H1 (cell line): ENCODE results near the gene SLC7A6OS. TPM values are rescaled to one million over a fixed set of nuclear protein-coding genes. Genes with fewer than 3 reads are reported as not detected.

Experiments
- CTCF ChIA-PET: fragments of 300-600 bp; sonication (Branson Sonifier 250); formaldehyde crosslinking; loops from one replicate; lab custom pipeline; 2021; ENCODE audit not compliant: partially characterized antibody; lab: Charles Lee
- POLR2A ChIA-PET: fragments of 300-600 bp; sonication (Branson Sonifier 250); formaldehyde crosslinking; loops from one replicate; lab custom pipeline; 2021; ENCODE audit warnings: inconsistent platforms; ENCODE audit not compliant: partially characterized antibody; lab: Charles Lee
- DNase-seq, 2 experiments: peaks; one replicate each; pipeline versions ENCODE4 v3.0.0 to v3.0.0-alpha.2; 2010 to 2022; ENCODE audit warnings: low spot score in 2 of 2, low read depth in 1 of 2, mixed read lengths in 1 of 2
- FAIRE-seq: peaks from 2 replicates; lab custom pipeline; 2011; peaks lifted over from hg19 to GRCh38; lab: Jason Lieb, UNC
- H2AFZ ChIP-seq: 2 replicates; pipeline ENCODE4 v1.8.1; 2012; ENCODE audit warnings: low read length, inconsistent platforms
- H2AK5ac ChIP-seq: 2 replicates; pipeline ENCODE4 v1.6.1; 2013; ENCODE audit warnings: low read depth, low read length
- H2BK120ac ChIP-seq: replicated peaks from 2 replicates; pipeline ENCODE3; 2013; ENCODE audit warnings: low read depth, low read length, inconsistent platforms
- H2BK12ac ChIP-seq: 2 replicates; pipeline ENCODE4 v1.6.1; 2013; ENCODE audit warnings: low read depth, low read length
- H2BK15ac ChIP-seq: 2 replicates; pipeline ENCODE4 v1.6.1; 2013; ENCODE audit warnings: low read length
- H2BK20ac ChIP-seq: 2 replicates; pipeline ENCODE4 v1.6.1; 2013; ENCODE audit warnings: low read length
- H2BK5ac ChIP-seq: 2 replicates; pipeline ENCODE4 v1.6.1; 2013; ENCODE audit warnings: low read depth, low read length
- H3K14ac ChIP-seq: 2 replicates; pipeline ENCODE4 v1.6.1; 2013; ENCODE audit warnings: inconsistent platforms; ENCODE audit not compliant: insufficient read length
- H3K18ac ChIP-seq: 2 replicates; pipeline ENCODE4 v1.6.1; 2013; ENCODE audit warnings: low read length; ENCODE audit errors: extremely low read depth
- H3K23ac ChIP-seq: 2 replicates; pipeline ENCODE4 v1.6.1; 2013; ENCODE audit warnings: inconsistent platforms; ENCODE audit not compliant: insufficient read length
- H3K23me2 ChIP-seq: 2 replicates; pipeline ENCODE4 v1.6.1; 2013; ENCODE audit warnings: low read depth, low read length
- H3K27ac ChIP-seq: 2 replicates; pipeline ENCODE4 v1.6.1; 2011; ENCODE audit warnings: low read depth, low read length, inconsistent platforms
- H3K27me3 ChIP-seq, 4 experiments: replicated peaks in 1 of 4; 1 replicate in 1 of 4; 2 replicates in 3 of 4; pipeline versions ENCODE4 v1.6.1 to v1.8.1; 2011 to 2013; ENCODE audit warnings: low read length in 3 of 4, mild to moderate bottlenecking in 3 of 4, inconsistent platforms in 2 of 4, mixed read lengths in 2 of 4, moderate library complexity in 1 of 4; ENCODE audit not compliant: control insufficient read depth in 3 of 4, insufficient read depth in 3 of 4; ENCODE audit errors: extremely low read depth in 1 of 4
- H3K36me3 ChIP-seq, 4 experiments: 2 replicates each; pipeline versions ENCODE4 v1.6.1 to v1.8.1; 2011 to 2013; ENCODE audit warnings: mild to moderate bottlenecking in 4 of 4, low read length in 3 of 4, moderate library complexity in 2 of 4, control low read depth in 1 of 4, inconsistent platforms in 1 of 4; ENCODE audit not compliant: insufficient read depth in 4 of 4, control insufficient read depth in 2 of 4
- H3K4ac ChIP-seq: replicated peaks from 2 replicates; pipeline ENCODE3; 2013; ENCODE audit warnings: low read length, low read depth, mixed read lengths, inconsistent platforms; ENCODE audit not compliant: insufficient read length
- H3K4me1 ChIP-seq, 4 experiments: replicated peaks in 1 of 4; 1 replicate in 1 of 4; 2 replicates in 3 of 4; pipeline versions ENCODE4 v1.6.1 to v1.8.1; 2011 to 2013; ENCODE audit warnings: low read length in 3 of 4, inconsistent platforms in 2 of 4, mixed read lengths in 1 of 4; ENCODE audit not compliant: insufficient read depth in 4 of 4, control insufficient read depth in 3 of 4
- H3K4me2 ChIP-seq, 2 experiments: 2 replicates each; pipeline versions ENCODE4 v1.6.1 to v1.8.1; 2011 to 2013; ENCODE audit warnings: low read depth in 2 of 2, low read length in 2 of 2, control low read depth in 1 of 2, inconsistent platforms in 1 of 2, mild to moderate bottlenecking in 1 of 2; ENCODE audit not compliant: insufficient read depth in 1 of 2
- H3K4me3 ChIP-seq, 4 experiments: fragments of 200-600, 300-600 bp in 1 of 4; sonication (generic), shearing (Covaris generic), sonication (Bioruptor Twin) in 1 of 4; 2 replicates each; pipeline versions ENCODE4 v1.5.1 to v1.8.1; 2011 to 2016; ENCODE audit warnings: low read length in 4 of 4, low read depth in 3 of 4, control low read depth in 2 of 4, inconsistent platforms in 2 of 4, mild to moderate bottlenecking in 2 of 4, mixed read lengths in 1 of 4, moderate library complexity in 1 of 4; ENCODE audit not compliant: insufficient read depth in 2 of 4; ENCODE audit errors: extremely low read depth in 1 of 4
- H3K56ac ChIP-seq: replicated peaks from 2 replicates; pipeline ENCODE3; 2013; ENCODE audit warnings: low read depth, mild to moderate bottlenecking, mixed read lengths, low read length, inconsistent platforms; ENCODE audit not compliant: insufficient read length
- H3K79me1 ChIP-seq: 2 replicates; pipeline ENCODE4 v1.6.1; 2013; ENCODE audit warnings: low read depth, low read length, control low read depth
- H3K79me2 ChIP-seq, 2 experiments: 2 replicates each; pipeline versions ENCODE4 v1.6.1 to v1.8.1; 2012 to 2013; ENCODE audit warnings: low read length in 2 of 2, mild to moderate bottlenecking in 2 of 2, inconsistent platforms in 1 of 2; ENCODE audit not compliant: insufficient read depth in 2 of 2, control insufficient read depth in 1 of 2
- H3K9ac ChIP-seq, 4 experiments: replicated peaks in 1 of 4; 1 replicate in 1 of 4; 2 replicates in 3 of 4; pipeline versions ENCODE4 v1.6.1 to v1.8.1; 2011 to 2013; ENCODE audit warnings: low read depth in 3 of 4, low read length in 3 of 4, control low read depth in 2 of 4, mild to moderate bottlenecking in 2 of 4, moderate library complexity in 2 of 4, inconsistent platforms in 1 of 4; ENCODE audit errors: extremely low read depth in 1 of 4
- H3K9me3 ChIP-seq, 2 experiments: 2 replicates each; pipeline versions ENCODE4 v1.6.1 to v1.8.1; 2012 to 2013; ENCODE audit warnings: mild to moderate bottlenecking in 2 of 2, moderate library complexity in 2 of 2, control low read depth in 1 of 2, inconsistent platforms in 1 of 2, low read depth in 1 of 2, low read length in 1 of 2, mixed read lengths in 1 of 2; ENCODE audit not compliant: insufficient read depth in 2 of 2
- H4K20me1 ChIP-seq, 2 experiments: replicated peaks in 1 of 2; 2 replicates each; pipeline versions ENCODE3 to v1.8.1; 2011 to 2013; ENCODE audit warnings: inconsistent platforms in 2 of 2, low read length in 2 of 2, mild to moderate bottlenecking in 1 of 2; ENCODE audit not compliant: insufficient read depth in 2 of 2, control insufficient read depth in 1 of 2
- H4K5ac ChIP-seq: 2 replicates; pipeline ENCODE4 v1.6.1; 2013; ENCODE audit warnings: low read length, low read depth, mixed read lengths, inconsistent platforms; ENCODE audit not compliant: insufficient read length
- H4K8ac ChIP-seq: 2 replicates; pipeline ENCODE4 v1.8.0; 2013; ENCODE audit warnings: mild to moderate bottlenecking, moderate library complexity, low read length, inconsistent platforms; ENCODE audit not compliant: insufficient read depth; ENCODE audit errors: extremely low read depth
- H4K91ac ChIP-seq: replicated peaks from 2 replicates; pipeline ENCODE3; 2013; ENCODE audit warnings: low read length, mixed read lengths, inconsistent platforms; ENCODE audit not compliant: insufficient read length
- POU5F1 ChIP-seq: IDR thresholded peaks from 2 replicates; pipeline ENCODE4 v1.6.1; 2011; ENCODE audit warnings: low read depth, mild to moderate bottlenecking, low read length, moderate library complexity
- TEAD4 ChIP-seq: IDR thresholded peaks from 2 replicates; pipeline ENCODE4 v1.6.1; 2012; ENCODE audit warnings: low read depth, low read length, inconsistent platforms, mixed read lengths
- WGBS, 2 experiments: shearing (Covaris generic) in 1 of 2; methylation state at CpG; one replicate each; pipeline versions ENCODE4 v1.1.6 to v1.1.7; 2013 to 2015; ENCODE audit warnings: low lambda C conversion rate in 2 of 2, mixed read lengths in 2 of 2, inconsistent platforms in 1 of 2, low coverage in 1 of 2, missing lambda C conversion rate in 1 of 2; ENCODE audit not compliant: insufficient replicate concordance in 2 of 2, insufficient coverage in 1 of 2, insufficient read length in 1 of 2; ENCODE audit errors: extremely low coverage in 1 of 2, missing lambda C conversion rate in 1 of 2; 5-methylcytosine and 5-hydroxymethylcytosine counted together
- polyA plus RNA-seq, 7 experiments: library from polyadenylated mRNA; depleted of rRNA in 3 of 7; stranded (reverse) in 5 of 7; unstranded in 2 of 7; fragments of >200 nt in 5 of 7; fragments of 200-250 nt in 2 of 7; gene quantifications; 1 replicate in 5 of 7; 2 replicates in 1 of 7; 4 replicates in 1 of 7; pipeline versions ENCODE4 v1.2.1 to v1.2.3, GENCODE V29; 2011 to 2013; ENCODE audit warnings: missing spikeins in 2 of 7, mixed read lengths in 2 of 7
- total RNA-seq: library from RNA; stranded (reverse); fragmentation: NEBNext Ultra II Directional; extraction: Animal tissue kit (Norgen Biotek cat#: 25700); gene quantifications from 2 replicates; pipeline ENCODE4 v1.2.1, GENCODE V29; 2021

The SLC7A6OS gene
- total and polyA plus RNA-seq, 2 of the 8 experiments (the other 6 are each of a cell fraction or from before 2014, with no cell fraction given): 7.3 to 21.3 TPM

- Histone ChIP-seq H3K27me3 (no peaks in the 10 kb centered on the region; a peak in 1 of 7 replicates), H3K4me3 (no peak overlapping the region), H2BK120ac (no peak overlapping the region), H4K20me1 (peaks cover 0 to 7% of the 10 kb centered on the region in 2 experiments), H2AFZ (no peak overlapping the region), H3K23ac (no peak overlapping the region), H3K79me2 (no peaks in the 10 kb centered on the region), H3K36me3 (peaks cover 4 to 38% (median 17%) of the 10 kb centered on the region in 4 experiments; a peak in 6 of 8 replicates), H2BK12ac (no peak overlapping the region), H2BK20ac (no peak overlapping the region), H3K4me2 (no peak overlapping the region), H2BK5ac (no peak overlapping the region), H3K23me2 (no peaks in the 10 kb centered on the region; the same call in 1 of the 2 replicates), H3K27ac (no peak overlapping the region), H2BK15ac (no peak overlapping the region), H3K18ac (no peak overlapping the region), H4K91ac (no peak overlapping the region), H3K9ac (no peak overlapping the region), H3K56ac (no peak overlapping the region), H2AK5ac (no peak overlapping the region), H4K5ac (no peak overlapping the region), H3K4ac (no peak overlapping the region), H3K14ac (no peak overlapping the region), H3K9me3 (no peaks in the 10 kb centered on the region), H3K79me1 (peaks cover 2% of the 10 kb centered on the region; the same call in 1 of the 2 replicates), H4K8ac (no peak overlapping the region), H3K4me1 (no peaks in the 10 kb centered on the region)
- WGBS, 2 experiments: 85% methylated on average over 4 of the region's 4 CpGs; no CpG with 5 or more reads in 1 of the 2 experiments
- CTCF ChIA-PET: interaction anchor here (0.6 to 2.2 kb wide), 6 partner anchors 19 to 1062 kb away, joined by 3 to 5 read pairs (median 3); no protein-coding TSS in a partner anchor
- no peak for FAIRE-seq
- no peak for TF ChIP-seq TEAD4
- no peak for TF ChIP-seq POU5F1
- POLR2A ChIA-PET: interaction anchor here (1.2 kb wide), 1 partner anchor 9 kb away, joined by 3 read pairs; no protein-coding TSS in a partner anchor
- no peak for DNase-seq
These were observed 36.9 kb upstream of the SLC7A6OS start for GRCh38 chr16:68347605-68348004.
